MCF 10A (cell line): Measurements from ENCODE around the gene CAMK2B. TPM values are rescaled to one million over a fixed set of nuclear protein-coding genes. Genes with fewer than 3 reads are reported as not detected.

ENCODE experiments used
- BruUV-seq: library from RNA; stranded (reverse); fragments of 400-500 nt; replicated peaks from 2 replicates; lab custom pipeline; 2021; lab: Mats Ljungman, UMichigan
- CTCF ChIA-PET: fragments of 300-600 bp; sonication (Branson Sonifier 250); formaldehyde crosslinking; extraction: SDS; loops from one replicate; lab custom pipeline; 2021; ENCODE audit warnings: antibody characterized with exemption, inconsistent platforms; lab: Yijun Ruan, JAX
- POLR2A ChIA-PET: fragments of 300-600, 350-650 bp; sonication (Branson Sonifier 250); formaldehyde crosslinking; extraction: SDS; loops from one replicate; lab custom pipeline; 2020; ENCODE audit warnings: antibody characterized with exemption, inconsistent platforms; lab: Yijun Ruan, JAX
- DNase-seq: peaks from one replicate; pipeline ENCODE4 v3.0.0-alpha.2; 2018; ENCODE audit not compliant: unreplicated experiment
- H3K27ac Mint-ChIP-seq: one replicate; pipeline ENCODE4 v1.8.0; 2022; ENCODE audit warnings: mild to moderate bottlenecking, low read depth, mixed read lengths; ENCODE audit not compliant: unreplicated experiment
- H3K27me3 Mint-ChIP-seq: one replicate; pipeline ENCODE4 v1.8.0; 2022; ENCODE audit warnings: mixed read lengths; ENCODE audit not compliant: insufficient read depth, unreplicated experiment
- H3K36me3 Mint-ChIP-seq: one replicate; pipeline ENCODE4 v1.8.0; 2022; ENCODE audit warnings: mild to moderate bottlenecking, moderate library complexity, mixed read lengths; ENCODE audit not compliant: insufficient read depth, unreplicated experiment
- H3K4me1 Mint-ChIP-seq: one replicate; pipeline ENCODE4 v1.8.0; 2022; ENCODE audit warnings: mixed read lengths; ENCODE audit not compliant: insufficient read depth, unreplicated experiment
- H3K4me3 Mint-ChIP-seq: one replicate; pipeline ENCODE4 v1.8.0; 2022; ENCODE audit warnings: mild to moderate bottlenecking, moderate library complexity, mixed read lengths; ENCODE audit not compliant: unreplicated experiment
- H3K9me3 Mint-ChIP-seq: one replicate; pipeline ENCODE4 v1.8.0; 2022; ENCODE audit warnings: mixed read lengths; ENCODE audit not compliant: unreplicated experiment
- CTCF ChIP-seq: fragments of 200-600 bp; IDR thresholded peaks from one replicate; pipeline ENCODE4 v1.8.0; 2022; ENCODE audit warnings: antibody characterized with exemption, mild to moderate bottlenecking; ENCODE audit not compliant: unreplicated experiment
- intact Hi-C: fragments of 100-400 bp; cut with micrococcal nuclease; formaldehyde crosslinking; loops from 2 replicates; pipeline ENCODE4 v1.14.1; 2022
- total RNA-seq: library from RNA; stranded (reverse); gene quantifications from 2 replicates; pipeline ENCODE4 v1.2.3, GENCODE V29; 2022

CAMK2B gene
- total RNA-seq, 1 experiment from 2014 or later, result 1.8 TPM

GRCh38 chr7:44258865-44259546 lies 66.4 kb downstream of the CAMK2B start:
- Mint-ChIP-seq H3K27ac (peak overlapping the region; percentile 54), H3K4me3 (peak overlapping the region; percentile 3), H3K27me3 (no peaks in the 10 kb centered on the region), H3K4me1 (peaks cover 34% of the 10 kb centered on the region), H3K36me3 (no peaks in the 10 kb centered on the region), H3K9me3 (no peaks in the 10 kb centered on the region)
- no peak for TF ChIP-seq CTCF
- ChIA-PET CTCF (interaction anchor here (1.0 to 2.1 kb wide), 2 partner anchors 18 to 147 kb away, joined by 3 to 7 read pairs; no protein-coding TSS in a partner anchor), POLR2A (interaction anchor here (0.8 to 1.1 kb wide), 4 partner anchors 20 to 171 kb away, joined by 3 to 4 read pairs (median 3); partner anchors contain the start of gene POLD2)
- DNase-seq, result peak; percentile 38
- BruUV-seq, result no TSS peak
- intact Hi-C loops, result loop anchor here (5.0 kb wide), 1 partner anchor 33 kb away; no protein-coding TSS in a partner anchor

GRCh38 chr7:44258423-44258760 lies 67.0 kb downstream of the CAMK2B start:
- ChIA-PET CTCF (interaction anchor here (0.5 to 2.1 kb wide), 3 partner anchors 18 to 232 kb away, joined by 3 to 7 read pairs (median 4); partner anchors contain the start of gene NUDCD3), POLR2A (no interaction called here)
- H3K36me3 Mint-ChIP-seq, result no peaks in the 10 kb centered on the region
- peaks cover 29% of the 10 kb centered on the region for H3K4me1 Mint-ChIP-seq
- no peaks in the 10 kb centered on the region for H3K9me3 Mint-ChIP-seq
- TF ChIP-seq CTCF, result no peak
- no peak overlapping the region for H3K27ac Mint-ChIP-seq
- BruUV-seq, result no TSS peak
- H3K4me3 Mint-ChIP-seq, result no peak overlapping the region
- no peaks in the 10 kb centered on the region for H3K27me3 Mint-ChIP-seq
- DNase-seq, result no peak
- intact Hi-C loops, result loop anchor here (5.0 kb wide), 1 partner anchor 34 kb away; no protein-coding TSS in a partner anchor

- DNase-seq, result peak; percentile 91
- H3K36me3 Mint-ChIP-seq, result no peaks in the 10 kb centered on the region
- H3K4me1 Mint-ChIP-seq, result peaks cover 29% of the 10 kb centered on the region
- ChIA-PET CTCF (interaction anchor here (0.5 to 2.1 kb wide), 5 partner anchors 13 to 232 kb away, joined by 3 to 7 read pairs (median 3); partner anchors contain the start of gene NUDCD3), POLR2A (no interaction called here)
- intact Hi-C loops, result loop anchor here (5.0 kb wide), 1 partner anchor 34 kb away; no protein-coding TSS in a partner anchor
- no peaks in the 10 kb centered on the region for H3K27me3 Mint-ChIP-seq
- no peaks in the 10 kb centered on the region for H3K9me3 Mint-ChIP-seq
- H3K4me3 Mint-ChIP-seq, result no peak overlapping the region
- TF ChIP-seq CTCF, result no peak
- H3K27ac Mint-ChIP-seq, result no peak overlapping the region
- BruUV-seq, result no TSS peak
These were observed 67.6 kb downstream of the CAMK2B start for GRCh38 chr7:44257618-44258422.

- no peak overlapping the region for H3K4me3 Mint-ChIP-seq
- H3K9me3 Mint-ChIP-seq, result no peaks in the 10 kb centered on the region
- intact Hi-C loops, result loop anchor here (5.0 kb wide), 1 partner anchor 35 kb away; no protein-coding TSS in a partner anchor
- no peaks in the 10 kb centered on the region for H3K27me3 Mint-ChIP-seq
- ChIA-PET CTCF (interaction anchor here (0.8 to 1.3 kb wide), 3 partner anchors 13 to 233 kb away, joined by 3 read pairs; partner anchors contain the start of gene NUDCD3), POLR2A (no interaction called here)
- no peak overlapping the region for H3K27ac Mint-ChIP-seq
- peaks cover 29% of the 10 kb centered on the region for H3K4me1 Mint-ChIP-seq
- H3K36me3 Mint-ChIP-seq, result no peaks in the 10 kb centered on the region
- no peak for TF ChIP-seq CTCF
- DNase-seq, result no peak
- BruUV-seq, result no TSS peak
These were observed 68.2 kb downstream of the CAMK2B start for GRCh38 chr7:44257213-44257612.
